GM19351 (cell line): Measurements from ENCODE around the gene EPC1.
"Not testable (repeated sequence)": the region's sequence is repeated elsewhere in the genome, so short reads cannot be mapped to it uniquely, and the experiment has no call there.

Source experiments
- ATAC-seq: cut with Tn5 transposase; IDR thresholded peaks from one replicate; pipeline ENCODE4 v1.9.1; 2021; ENCODE audit warnings: mild to moderate bottlenecking, moderate library complexity; ENCODE audit not compliant: unreplicated experiment

Gene EPC1

GRCh38 chr10:32373031-32373430 lies 26.1 kb upstream of the EPC1 start:
- no peak for ATAC-seq

- ATAC-seq: no peak
These were observed 25.3 kb upstream of the EPC1 start for GRCh38 chr10:32372000-32372875.

GRCh38 chr10:32371101-32371500 lies 24.1 kb upstream of the EPC1 start:
- no peak for ATAC-seq

GRCh38 chr10:32367793-32368453 lies 21.0 kb upstream of the EPC1 start:
- peak; percentile 58 for ATAC-seq

GRCh38 chr10:32366588-32366987 lies 19.6 kb upstream of the EPC1 start:
- no peak for ATAC-seq

GRCh38 chr10:32366111-32366510 lies 19.2 kb upstream of the EPC1 start:
- no peak for ATAC-seq

GRCh38 chr10:32365404-32365803 lies 18.4 kb upstream of the EPC1 start:
- ATAC-seq: not testable (repeated sequence)

- ATAC-seq: no peak
These were observed 15.6 kb upstream of the EPC1 start for GRCh38 chr10:32362571-32362970.

- ATAC-seq: no peak
These were observed 13.9 kb upstream of the EPC1 start for GRCh38 chr10:32360884-32361283.

GRCh38 chr10:32360241-32360640 lies 13.3 kb upstream of the EPC1 start:
- no peak for ATAC-seq

- ATAC-seq: no peak
These were observed 10.2 kb upstream of the EPC1 start for GRCh38 chr10:32357056-32357735.

GRCh38 chr10:32354690-32355089 lies 7.7 kb upstream of the EPC1 start:
- not testable (repeated sequence) for ATAC-seq

GRCh38 chr10:32350811-32351350 lies 3.9 kb upstream of the EPC1 start:
- no peak for ATAC-seq

- ATAC-seq: no peak
These were observed 3.2 kb upstream of the EPC1 start for GRCh38 chr10:32349968-32350738.

GRCh38 chr10:32349199-32349585 lies 2.2 kb upstream of the EPC1 start:
- ATAC-seq: no peak

GRCh38 chr10:32348297-32349198 lies 1.6 kb upstream of the EPC1 start:
- ATAC-seq: no peak

GRCh38 chr10:32347363-32348022 lies 535 bp upstream of the EPC1 start:
- ATAC-seq: peak; percentile 10

GRCh38 chr10:32346134-32346550 lies 816 bp downstream of the EPC1 start:
- ATAC-seq: peak; percentile 78

- no peak for ATAC-seq
These were observed 5.4 kb downstream of the EPC1 start for GRCh38 chr10:32341596-32341995.
